Measurements from ENCODE around the gene MTHFD1L. TPM values are rescaled to one million over a fixed set of nuclear protein-coding genes. Genes with fewer than 3 reads are reported as not detected.
A peak's percentile ranks its signal among the peaks of the same experiment; 100 is the strongest.
"Not testable (repeated sequence)": the region's sequence is repeated elsewhere in the genome, so short reads cannot be mapped to it uniquely, and the experiment has no call there.

The MTHFD1L gene
- polyA plus RNA-seq, 1 donor = 28.3 TPM

DNA sequence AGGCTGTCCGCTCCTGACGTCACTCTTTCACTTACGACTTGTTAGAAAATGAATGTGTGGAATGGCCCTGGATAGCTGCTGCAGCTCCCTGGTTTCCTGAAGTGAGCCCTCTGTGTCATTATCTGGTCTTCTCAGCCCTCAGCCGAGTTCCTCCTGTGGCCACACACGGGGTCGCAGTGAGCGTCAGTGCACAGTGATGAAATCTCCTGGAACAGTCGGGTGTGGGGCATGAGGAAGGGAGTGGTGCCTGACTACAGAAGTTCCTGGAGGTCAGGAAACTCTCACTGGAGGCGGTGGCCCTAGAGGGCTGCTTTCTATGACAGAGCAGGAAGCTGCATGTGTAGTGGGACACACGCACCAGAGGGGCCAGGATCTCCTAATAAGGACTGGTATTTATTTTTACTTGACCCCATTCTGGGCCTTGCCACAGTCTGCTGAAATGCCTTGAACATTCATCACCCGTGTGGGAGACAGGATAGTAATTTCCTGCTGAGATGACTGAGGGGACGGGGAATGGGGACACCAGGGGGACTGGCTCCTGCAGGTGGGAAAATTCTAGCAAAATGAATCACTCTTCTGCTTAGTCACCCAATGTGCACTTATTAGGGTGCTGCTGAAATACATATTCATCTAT is 175.5 kb downstream of the MTHFD1L start:
- not testable (repeated sequence) for DNase-seq (ENCODE audit: low read depth)

DNA sequence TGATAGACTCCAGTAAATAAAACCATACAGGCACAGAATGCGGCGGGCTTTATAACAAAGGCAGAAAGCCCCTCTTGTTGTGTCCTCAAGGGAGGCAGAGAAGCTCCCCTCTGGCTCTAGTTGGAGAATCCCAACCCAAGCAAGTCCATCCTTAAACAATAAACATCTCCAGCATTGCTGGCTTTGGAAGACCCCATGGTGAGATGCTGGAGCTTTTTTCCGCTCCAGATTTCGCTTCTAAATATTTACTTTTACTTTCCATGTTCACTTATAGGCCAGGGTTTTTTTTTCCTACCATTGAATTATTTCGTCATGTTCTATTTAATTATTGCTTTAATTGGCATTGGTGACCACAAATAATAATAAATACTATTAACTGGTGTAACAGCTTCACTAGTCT is 176.2 kb downstream of the MTHFD1L start:
- DNase-seq (ENCODE audit: low read depth) = no peak

DNA sequence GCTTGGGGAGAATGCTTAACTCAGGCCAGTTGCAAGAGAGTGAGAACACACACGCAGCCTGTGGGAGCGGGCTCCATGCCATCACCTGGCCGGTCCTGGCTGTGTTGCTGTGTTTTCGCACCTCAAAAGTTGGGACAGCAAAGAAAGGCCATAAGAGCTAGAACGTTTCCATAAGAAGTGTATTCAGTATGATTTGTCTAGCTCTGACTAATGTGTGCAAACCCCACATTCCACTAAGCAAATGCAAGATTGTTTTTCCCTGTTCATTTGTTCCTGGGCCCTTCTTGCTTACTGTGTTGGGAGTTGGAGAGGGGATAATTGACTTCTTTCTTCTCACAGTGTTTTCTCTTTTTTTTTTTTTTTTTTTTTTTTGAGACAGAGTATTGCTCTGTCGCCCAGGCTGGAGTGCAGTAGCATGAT is 177.4 kb downstream of the MTHFD1L start:
- not testable (repeated sequence) for DNase-seq (ENCODE audit: low read depth)

DNA sequence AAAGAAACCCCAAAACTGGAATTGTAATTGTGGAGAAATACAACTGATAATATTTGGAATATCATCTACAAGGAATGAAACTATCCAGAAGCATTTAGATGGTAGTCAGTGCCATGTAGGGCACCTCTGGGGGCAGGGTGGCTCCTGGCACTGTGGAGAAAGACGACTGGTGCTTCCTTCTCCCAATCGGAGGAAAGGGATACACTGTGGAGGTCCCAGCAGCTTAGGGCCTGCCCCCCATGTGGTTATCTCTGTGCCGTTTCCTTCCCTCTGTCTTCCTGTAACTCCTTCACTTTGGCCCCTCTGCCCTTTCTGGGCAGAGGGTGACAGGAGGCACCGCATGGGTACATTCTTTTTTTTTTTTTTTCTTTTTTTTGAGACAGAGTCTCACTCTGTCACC is 178.4 kb downstream of the MTHFD1L start:
- no peak for DNase-seq (ENCODE audit: low read depth)

DNA sequence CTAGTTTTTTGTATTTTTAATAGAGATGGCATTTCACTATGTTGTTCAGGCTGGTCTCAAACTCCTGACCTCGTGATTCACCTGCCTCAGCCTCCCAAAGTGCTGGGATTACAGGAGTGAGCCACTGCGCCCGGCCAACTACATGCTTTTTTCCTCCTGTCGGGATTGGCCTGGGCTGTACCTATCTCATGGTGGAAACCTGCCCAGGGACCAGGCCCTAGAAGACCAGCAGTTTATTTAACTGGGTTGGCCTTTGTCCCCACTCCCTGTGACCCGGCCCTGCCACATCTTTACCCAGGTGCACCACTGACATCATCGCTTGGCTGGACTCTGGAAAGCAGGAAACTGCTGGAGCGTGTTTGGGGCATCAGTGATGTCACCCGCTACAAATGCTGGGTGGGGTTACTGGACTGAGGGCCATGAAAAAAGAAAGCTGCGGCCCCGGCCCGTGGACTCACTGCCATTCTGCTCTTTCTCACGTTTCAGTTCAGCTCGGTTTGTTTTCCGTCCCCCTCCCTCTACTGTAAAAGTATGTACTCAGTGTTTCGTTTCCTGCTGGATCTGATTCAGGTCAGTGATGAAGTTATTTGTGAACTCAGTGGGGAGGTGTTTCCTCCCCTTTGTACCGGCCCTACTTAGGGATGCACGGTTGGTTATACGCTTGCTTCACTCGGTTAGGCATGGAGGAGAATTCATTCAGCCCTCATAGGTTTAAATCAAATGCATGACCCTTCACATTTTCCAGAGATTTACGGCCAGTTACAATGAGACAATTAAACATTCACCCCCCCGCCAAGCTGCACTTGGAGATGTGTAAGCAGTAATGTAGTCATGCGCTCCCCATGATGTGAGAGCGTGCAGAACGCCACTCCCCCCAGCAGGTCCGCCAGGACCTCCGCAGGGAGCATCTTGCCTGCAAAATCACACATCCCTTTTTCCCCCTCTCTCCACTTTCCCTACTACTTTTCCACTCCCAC is 179.3 kb downstream of the MTHFD1L start:
- DNase-seq (ENCODE audit: low read depth) = peak; percentile 78

DNA sequence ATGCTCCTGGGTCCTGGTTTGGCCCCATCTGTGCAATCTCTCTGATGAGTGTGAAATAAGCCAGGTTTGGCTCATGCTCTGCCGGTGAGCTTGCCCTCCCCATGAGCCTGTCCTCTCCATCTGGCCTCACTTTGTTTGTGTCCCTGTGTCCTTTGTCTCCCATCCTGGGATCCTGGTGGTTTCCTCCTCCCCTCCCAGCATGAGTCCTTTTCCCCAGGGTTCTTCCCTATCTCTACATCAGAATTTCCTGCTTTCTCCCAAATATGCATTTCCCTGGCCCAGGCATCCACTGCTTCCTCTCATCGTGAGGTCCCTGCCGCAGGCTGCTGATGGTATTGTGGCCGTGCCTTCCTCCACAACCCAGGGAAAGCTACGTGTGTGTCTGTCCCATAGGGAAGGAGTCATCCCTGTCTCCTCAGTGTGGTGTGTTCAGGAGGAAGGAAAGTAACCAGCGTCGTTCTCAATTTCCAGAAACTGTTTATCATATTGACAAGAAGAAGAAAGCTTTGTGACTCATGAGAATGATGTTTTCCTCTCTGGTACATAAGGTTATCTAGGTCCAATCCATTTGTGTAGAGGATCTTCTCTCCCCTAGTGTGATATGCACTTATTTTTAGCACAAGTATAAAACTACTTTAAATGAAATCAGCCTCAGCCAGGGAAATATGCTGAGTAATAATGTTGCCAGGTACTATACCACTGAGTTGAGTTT is 180.2 kb downstream of the MTHFD1L start:
- DNase-seq (ENCODE audit: low read depth) = not testable (repeated sequence)

DNA sequence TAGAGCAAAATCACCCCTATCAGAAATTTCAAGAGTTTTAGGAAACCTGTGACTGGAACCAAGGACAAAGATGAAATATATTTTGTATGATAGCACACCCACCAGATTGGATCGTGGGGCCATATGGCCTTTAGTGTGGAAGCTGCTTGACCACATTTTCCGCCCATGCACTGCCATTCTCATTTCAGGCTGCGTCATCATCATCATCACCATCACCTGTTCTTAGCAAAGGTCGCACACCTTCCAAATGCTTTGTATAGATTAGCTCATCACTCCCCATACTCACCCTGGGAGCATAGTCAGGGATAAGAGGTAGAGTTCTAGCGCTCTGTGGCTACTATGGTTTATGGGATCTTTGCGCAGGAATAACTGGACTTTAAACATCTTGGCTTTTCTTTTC is 185.7 kb downstream of the MTHFD1L start:
- no peak for DNase-seq (ENCODE audit: low read depth)

DNA sequence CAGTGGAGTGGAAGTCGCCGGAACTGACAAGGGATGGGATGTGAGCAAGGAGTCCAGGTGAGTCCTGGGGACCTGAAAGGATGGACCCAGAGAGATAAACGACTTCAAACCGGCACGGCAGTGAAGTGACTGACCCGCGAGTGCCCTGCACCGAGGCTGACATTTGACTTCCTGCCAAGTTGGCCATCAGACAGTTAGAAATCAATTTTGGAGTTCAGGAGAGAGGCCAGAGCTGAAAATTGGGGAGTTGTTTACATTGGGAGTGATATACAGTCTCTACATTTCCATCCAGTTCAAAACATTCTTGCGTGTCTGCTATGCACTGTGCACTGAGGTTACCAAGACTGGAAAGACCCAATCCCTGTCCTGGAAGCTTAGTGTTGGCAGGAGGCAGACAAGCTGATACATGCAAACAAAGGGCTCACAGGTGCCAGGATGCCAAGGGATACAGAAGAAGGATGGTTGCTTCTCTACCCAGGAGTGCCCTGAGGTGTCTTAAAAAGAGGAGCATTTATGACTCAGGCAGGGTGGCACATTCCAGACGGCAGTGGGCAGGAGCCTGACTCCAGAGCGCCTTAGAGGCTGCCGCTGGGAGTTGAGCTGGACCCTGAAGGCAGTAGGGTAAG is 186.6 kb downstream of the MTHFD1L start:
- DNase-seq (ENCODE audit: low read depth) = no peak

DNA sequence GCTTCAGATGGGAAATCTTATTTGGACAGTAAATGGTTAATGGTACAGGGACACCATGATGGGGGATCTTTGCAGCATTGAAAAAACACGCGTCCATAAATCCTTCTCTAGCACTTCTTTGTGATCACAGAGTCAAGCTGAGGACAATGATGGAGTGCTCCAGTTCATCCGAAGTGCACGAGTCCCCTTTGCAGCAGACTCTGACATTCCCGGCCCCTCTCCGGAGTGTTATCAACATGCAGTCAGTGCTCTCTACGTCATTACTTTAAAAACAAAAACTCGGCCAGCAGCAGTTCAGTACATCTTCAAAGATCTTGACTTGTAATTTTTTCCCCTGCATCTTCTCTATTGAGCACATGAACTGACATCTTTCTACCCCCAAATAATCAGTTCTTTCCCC is 188.8 kb downstream of the MTHFD1L start:
- no peak for DNase-seq (ENCODE audit: low read depth)

DNA sequence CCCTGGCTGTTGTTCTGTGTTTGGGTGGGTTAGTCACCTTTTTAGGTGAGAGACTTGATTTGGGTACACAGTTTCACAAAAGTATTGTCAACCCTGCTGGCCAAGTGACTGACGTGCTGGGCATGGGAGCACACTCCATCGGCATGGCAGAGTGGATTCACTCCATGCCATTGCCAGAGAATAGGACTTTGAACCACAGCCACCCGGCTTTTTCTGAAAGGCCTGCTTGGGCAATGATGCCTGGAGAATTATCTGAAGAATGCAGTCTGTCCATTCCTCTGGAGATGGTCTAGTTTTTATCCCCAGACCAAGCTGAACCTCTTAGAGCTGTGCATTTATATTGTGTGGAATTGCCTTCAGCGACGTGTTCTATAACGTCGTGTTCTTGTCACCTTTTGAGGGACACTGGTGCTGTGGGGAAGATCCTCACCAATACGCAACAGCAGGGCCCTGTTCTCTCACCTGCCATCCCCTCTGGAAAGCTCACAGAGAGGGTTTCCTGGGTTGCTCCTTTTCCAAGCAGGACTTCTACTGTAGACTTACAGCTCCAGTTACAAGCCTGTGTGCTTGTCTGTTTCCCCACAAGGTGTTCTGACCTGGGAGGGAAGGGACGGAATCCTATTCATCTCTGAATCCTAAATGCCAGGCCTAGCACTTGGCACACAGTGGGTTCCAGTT is 190.9 kb downstream of the MTHFD1L start:
- DNase-seq (ENCODE audit: low read depth) = no peak

DNA sequence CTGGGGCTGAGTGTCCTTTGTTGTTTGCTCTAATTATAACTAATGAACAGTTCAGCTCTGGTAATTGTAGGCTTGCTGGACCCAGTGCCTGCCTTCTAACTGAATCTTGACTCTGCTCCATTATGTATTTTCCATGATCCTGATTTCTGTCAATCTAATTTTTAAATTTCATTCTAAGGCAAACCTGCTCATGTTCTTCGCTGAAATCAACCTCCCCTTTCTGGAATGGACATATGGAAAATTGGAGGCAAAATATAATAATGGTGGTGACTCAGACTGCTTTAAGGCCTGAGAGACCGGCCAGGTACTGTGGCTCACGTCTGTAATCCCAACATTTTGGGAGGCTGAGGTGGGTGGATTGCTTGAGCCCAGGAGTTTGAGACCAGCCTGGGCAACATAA is 191.6 kb downstream of the MTHFD1L start:
- no peak for DNase-seq (ENCODE audit: low read depth)

DNA sequence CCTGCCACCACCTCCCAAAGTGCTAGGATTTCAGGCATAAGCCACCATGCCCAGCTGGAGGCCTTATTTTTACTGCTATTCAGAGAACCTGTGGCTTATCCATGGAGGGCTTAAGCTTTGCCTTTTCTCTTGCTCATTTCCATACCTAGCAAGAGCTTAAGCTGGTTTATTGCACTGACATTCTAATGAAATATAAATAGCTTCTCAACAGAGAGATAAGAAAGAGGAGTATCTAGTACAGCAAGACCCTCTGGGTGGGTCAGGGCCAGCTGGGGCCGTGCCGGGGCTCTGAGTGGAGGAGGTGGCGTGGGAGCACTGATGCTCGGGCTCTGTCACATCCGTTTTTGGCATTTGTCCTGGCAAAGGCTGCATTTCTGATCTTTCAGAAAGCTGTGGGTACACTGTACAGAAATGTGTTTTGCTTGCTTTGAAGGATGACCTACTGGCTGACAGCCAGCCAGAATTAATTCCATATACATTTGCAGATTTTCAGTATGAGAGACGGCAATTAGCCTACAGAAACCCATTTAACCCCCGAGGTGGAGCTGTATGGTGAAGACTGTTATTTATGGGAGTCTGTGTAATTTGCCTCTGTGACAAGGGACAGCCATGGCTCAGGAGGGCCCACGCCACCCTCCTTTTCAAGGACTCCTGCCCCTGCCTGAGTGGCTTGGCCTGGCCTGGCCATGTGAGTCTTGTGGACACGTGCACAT is 192.7 kb downstream of the MTHFD1L start:
- no peak for DNase-seq (ENCODE audit: low read depth)

DNA sequence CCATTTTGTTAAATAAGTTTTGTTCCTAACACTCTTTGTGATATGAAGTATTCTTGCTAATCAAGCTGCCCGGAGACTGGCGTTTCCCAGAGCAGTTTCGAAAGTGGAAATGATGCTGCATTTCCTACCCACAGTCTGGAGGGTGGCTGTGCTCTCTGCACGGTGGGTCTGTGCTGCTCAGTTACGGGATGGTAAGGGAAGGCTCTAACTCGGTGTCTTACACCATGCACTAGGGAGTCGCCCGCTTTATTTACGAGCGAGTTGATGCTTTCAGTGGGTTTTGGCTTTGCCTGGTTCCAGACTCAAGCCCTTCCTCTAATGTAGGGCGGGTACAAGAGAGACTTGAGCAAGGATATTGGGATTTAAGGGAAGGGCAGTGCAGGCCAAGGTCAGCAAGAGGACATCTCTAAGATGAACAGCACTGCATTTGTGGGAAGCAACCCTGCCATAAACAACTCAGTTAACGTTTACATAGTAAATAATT is 194.2 kb downstream of the MTHFD1L start:
- DNase-seq (ENCODE audit: low read depth) = no peak

DNA sequence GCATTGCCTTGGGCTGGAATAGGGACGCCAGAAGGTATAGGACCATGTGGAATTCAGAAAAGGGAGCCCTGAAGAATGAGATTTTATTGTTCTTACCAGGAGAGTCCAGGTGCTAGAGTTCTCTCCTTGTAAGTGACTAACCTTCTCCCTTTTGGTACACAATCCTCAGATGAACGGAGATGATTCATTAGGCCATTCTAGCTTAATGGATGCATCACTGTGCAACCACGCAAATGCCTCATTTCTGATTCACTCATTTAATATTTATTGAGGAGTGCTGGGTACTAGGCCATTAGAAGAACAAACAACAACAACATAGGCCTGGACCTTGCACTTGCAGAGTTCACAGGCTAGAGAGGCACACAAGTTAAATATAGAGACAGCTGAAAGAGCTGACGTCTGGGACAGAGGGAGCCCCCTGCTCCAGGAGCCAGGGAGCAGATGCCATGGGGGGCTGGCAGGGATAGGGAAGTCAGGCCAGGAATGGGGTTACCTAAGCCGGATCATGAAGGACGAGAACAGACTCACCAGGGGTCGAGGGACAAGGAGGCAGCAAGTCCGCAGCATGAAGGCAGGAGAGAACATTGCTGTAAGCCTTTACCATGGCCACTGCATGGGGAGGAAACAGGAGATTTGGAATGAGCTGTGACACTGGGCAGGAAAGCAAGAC is 194.7 kb downstream of the MTHFD1L start:
- DNase-seq (ENCODE audit: low read depth) = no peak

DNA sequence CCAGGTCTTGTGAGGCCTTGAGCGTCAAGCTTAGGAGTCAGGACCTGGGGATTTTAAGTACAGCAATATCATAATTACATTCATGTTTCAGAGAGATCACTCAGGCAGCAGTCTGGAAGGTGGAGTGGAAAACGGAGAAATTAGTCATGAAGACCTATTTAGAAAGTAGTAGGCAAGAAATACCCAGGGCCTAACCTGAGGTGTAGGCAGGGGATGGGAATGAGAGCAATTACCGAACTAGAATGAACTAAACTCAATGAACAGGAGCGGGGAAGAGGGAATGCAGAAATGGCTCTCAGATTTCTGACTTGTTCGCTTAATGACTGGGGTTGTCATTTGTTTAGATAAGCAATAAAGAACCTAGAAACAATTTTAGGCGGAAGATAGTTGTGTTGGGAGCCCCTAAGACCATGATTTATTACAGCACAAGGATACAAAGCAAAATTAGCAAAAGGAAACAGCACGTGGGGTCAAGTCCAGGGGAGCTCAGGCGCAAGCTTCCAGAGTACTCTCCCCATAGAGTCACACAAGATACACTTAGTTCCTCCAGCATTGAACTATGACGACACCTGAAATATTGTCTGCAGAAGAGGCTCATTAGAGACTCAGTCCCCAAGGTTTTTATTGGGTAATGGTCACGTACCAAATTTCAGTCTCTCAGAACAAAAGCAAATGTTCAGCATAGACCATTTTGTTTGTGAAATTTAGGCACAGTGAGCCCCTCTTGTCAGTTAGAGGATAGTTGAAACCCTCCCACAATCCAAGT is 195.4 kb downstream of the MTHFD1L start:
- no peak for DNase-seq (ENCODE audit: low read depth)

DNA sequence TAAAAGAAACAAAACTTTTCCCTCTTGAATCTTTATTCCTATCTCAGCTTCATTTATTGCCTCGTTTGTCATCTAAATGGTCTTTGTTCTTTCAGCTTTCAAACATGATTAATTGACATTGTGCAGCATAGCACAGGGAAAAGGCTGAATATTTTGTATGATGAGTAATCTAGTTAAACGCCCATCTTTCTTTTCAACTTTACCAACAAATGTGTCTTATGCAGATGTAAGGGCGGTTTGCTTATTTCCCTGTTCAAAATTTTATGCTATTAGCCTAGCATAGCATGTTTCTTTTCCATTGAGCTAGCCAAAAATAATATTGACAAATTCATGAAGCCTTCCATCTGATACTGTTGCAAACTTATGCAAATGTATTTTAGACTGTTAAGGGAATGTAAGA is 197.8 kb downstream of the MTHFD1L start:
- DNase-seq (ENCODE audit: low read depth) = no peak

DNA sequence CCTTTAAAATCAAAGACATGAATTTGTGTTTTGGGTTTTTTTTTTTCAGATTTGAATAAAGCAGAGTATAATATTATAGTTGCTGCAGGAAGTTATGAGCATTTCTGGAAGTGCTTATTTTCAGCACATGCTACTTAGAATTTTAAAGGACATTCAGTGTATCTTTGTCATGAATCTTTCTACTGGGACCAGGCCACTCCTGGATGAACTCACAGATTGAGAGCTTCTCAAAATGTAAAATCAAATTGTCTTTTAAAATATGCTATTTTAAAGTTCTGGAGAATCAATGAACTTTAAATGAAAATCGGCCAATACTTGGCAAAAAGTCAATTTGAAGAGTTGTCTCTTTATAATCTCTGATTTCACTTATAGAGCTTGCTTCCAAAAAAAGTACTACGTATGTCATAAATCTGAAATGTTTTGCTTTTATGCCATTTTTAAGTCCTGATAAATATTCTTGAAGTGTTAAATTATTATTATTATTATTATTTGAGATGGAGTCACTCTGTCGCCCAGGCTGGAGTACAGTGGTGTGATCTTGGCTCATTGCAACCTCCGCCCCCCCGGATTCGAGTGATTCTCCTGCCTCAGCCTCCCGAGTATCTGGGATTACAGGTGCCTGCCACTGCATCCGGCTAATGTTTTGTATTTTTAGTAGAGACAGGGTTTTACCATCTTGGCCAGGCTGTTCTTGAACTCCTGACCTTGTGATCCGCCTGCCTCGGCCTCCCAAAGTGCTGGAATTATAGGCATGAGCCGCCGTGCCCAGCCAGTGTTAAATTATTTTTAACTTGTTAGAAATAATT is 198.5 kb downstream of the MTHFD1L start:
- no peak for DNase-seq (ENCODE audit: low read depth)

Measured in forelimb muscle (tissue), 1 donor.